GM19023 (cell line): ENCODE data around the gene JAG2.

Experiments
- ATAC-seq: cut with Tn5 transposase; IDR thresholded peaks from one replicate; pipeline ENCODE4 v1.9.1; 2021; ENCODE audit warnings: mild to moderate bottlenecking, moderate library complexity; ENCODE audit not compliant: unreplicated experiment

The JAG2 gene

DNA sequence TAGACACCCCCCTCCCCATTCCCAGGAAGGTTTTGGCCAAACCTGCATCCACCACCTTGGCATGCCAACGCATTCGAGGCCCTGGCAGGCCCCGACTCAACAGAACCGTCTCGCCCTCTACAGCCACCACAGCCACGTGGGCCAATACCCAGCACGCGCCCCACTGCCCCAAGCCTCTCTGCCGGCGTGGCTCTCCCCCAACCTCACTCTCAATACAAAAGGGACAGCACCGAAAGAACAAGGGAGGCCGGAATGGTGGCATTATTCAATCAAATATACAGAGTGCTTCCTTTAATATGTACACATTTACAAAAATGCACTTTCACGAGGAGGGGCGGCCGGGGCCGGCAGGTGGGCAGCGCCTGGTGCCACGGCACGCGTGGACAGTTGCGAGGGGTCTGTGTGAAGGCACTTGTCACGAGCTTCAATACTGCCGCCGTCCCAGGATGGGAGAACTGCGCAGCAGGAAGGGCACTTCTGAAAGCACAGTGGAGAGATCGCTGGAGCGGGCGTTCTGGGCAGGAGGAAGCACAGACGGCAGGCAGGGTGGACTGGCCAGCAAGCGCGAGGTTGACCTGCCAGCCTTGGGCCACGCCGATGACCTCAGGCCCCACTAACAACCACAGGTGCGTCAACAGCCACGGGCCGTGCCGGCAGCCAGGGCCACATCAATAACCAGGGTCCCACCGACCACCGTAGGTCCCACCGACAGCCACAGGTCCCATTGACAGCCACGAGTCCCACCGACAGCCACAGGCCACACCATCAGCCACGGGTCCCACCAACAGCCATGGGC, 26.9 kb downstream of the JAG2 start:
- no peak for ATAC-seq

- no peak for ATAC-seq
Observed at GRCh38 chr14:105141026-105141425, 27.6 kb downstream of the JAG2 start.

DNA sequence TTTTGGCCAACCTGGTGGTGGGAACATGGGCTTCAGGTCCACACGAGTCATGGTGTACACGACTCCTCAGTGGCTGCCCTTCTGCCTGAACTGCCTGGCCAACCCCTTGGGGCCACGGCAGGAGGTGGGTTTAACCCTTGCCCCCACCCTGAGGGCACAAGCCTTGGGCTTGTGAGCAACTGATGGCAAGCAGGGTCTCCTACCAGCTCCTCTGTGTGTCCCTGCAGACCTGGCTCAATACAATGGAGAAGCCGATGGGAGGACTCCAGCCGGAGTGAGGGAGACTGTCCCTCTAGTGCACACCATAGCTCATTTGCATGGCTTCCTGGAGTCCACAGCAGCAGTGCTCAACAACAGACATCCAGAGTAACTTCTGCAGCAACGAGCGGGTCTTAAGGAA, 28.0 kb downstream of the JAG2 start:
- ATAC-seq, result no peak

- ATAC-seq, result no peak
Observed at GRCh38 chr14:105139831-105140239, 28.7 kb downstream of the JAG2 start.

DNA sequence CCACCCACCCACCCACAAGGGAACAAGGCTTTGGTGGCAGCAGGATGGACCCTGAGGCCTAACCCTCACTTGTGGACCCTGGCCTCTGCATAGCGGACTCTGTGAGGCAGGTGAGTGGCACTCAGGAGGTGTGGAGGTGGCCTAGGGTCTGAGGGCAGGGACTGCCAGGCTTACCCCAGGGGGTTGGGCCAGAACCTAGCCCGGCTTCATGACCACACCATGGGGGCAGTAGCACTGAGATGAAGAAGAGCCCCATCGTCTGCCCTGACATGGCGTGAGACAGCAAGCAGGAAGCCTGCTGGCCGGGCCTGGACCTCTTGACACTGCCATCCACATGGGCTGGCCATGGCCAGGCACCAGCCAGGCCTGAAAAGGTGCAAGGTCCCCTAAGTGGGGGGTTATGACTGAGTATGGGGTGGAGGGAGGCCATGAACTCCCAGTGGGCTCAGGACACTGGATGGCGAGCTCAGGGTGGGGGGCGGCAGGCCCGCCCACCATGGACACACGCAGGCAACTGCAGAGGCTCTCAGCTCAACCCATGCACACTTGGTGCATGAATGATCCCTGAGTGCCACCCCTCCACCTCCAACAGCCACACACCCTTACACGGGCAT, 29.3 kb downstream of the JAG2 start:
- ATAC-seq, result no peak

DNA sequence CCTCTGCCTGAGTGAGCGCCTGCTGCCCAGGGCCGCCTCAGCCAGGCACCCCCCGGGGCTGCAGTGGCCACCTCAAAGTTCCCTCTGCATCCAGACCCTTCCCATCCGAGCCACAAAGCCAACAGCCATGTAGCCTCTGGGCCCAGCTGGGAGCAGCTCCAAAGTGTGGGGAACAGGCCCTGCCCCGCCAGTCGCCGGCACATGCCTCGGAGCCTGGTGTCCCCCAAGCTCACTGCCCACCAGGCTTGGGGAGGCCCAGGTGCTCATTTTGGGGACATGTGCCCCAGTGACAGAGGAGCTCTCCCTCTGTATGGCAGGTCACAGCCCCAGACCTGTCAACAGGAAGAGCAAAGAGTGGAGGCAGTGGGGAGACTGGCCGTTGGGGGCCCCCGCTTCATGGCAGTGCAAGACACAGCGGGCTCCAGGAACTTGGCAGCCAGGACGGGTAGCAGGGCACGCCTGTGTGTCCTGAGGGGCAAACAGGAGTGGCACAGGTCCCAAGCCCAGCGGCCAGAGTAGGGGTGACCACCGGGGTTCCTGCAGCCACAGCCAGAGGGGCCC, 29.9 kb downstream of the JAG2 start:
- no peak for ATAC-seq

- ATAC-seq, result no peak
Observed at GRCh38 chr14:105138021-105138541, 30.5 kb downstream of the JAG2 start.

- no peak for ATAC-seq
Observed at GRCh38 chr14:105137481-105138020, 31.0 kb downstream of the JAG2 start.

GRCh38 chr14:105136401-105137322, 31.9 kb downstream of the JAG2 start:
- no peak for ATAC-seq

DNA sequence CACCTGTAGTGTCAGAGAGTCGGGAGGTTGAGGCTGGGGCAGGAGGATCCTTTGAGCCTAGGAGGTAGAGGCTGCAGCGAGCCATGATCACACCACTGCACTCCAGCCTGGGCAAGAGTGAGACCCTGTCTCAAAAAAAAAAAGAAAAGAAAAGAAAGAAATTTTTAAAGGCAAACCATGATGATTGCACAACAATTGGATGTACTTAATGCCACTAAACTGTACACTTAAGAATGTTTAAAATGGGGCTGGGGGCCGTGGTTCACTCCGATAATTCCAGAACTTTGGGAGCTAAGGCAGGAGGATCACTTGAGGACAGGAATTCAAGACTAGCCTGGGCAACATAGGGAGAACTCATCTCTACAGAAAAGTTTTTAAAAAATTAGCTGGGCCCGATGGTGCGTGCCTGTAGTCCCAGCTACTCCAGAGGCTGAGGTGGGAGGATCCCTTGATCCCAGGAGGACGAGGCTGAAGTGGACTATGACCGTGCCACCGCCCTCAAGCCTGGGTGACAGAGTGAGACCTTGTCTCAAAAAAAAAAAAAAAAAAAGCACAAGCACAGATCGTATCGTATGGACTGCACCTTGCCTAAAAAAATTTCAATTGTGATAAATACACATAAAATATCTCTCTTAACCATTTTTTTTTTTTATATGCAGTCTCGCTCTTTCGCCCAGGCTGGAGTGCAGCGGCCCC, 32.7 kb downstream of the JAG2 start:
- no peak for ATAC-seq

GRCh38 chr14:105132921-105133654, 35.5 kb downstream of the JAG2 start:
- ATAC-seq, result no peak

GRCh38 chr14:105131241-105131640, 37.3 kb downstream of the JAG2 start:
- ATAC-seq, result no peak

- no peak for ATAC-seq
Observed at GRCh38 chr14:105128059-105128458, 40.5 kb downstream of the JAG2 start.

- no peak for ATAC-seq
Observed at GRCh38 chr14:105126981-105127329, 41.6 kb downstream of the JAG2 start.

DNA sequence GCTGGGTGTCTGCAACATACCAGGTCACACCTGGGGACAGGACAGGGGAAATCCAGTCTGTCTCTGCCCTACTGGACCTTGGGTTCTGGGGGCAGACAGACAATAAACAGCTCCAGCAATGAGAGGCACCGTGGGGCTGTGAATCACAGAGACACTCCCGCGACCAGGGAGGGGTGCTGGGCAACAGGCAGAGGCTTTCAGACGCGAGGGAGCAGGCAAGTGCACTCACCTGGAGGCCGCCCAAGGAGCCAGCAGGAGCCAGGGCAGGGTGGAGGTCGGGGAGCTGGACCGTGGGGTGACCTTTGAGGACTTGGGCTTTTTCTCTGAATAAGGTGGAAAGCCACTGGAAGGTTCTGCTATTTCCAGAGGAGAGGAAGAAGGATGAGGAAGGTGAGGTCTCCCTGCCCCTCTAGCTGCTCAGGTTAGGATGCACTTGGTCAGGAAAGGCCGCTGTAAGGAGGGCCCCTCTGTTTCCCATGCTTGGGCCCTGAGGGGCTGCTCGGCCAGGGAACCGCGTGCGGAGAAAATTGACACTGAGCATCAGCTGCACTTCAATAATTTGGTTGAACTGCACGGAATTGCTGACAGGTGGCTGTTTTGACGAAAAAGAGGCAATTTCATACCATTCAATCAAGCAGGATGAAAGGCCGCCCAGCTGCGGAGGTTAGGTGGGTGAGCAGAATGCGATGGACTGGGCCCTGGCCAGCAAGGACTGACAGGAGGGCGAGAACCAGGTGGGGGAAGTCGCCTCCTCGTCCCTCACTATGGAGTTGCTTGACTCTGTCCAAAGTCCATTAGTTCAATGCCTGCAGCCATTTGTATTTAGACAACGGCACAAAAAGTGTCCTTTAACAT, 42.2 kb downstream of the JAG2 start:
- no peak for ATAC-seq

DNA sequence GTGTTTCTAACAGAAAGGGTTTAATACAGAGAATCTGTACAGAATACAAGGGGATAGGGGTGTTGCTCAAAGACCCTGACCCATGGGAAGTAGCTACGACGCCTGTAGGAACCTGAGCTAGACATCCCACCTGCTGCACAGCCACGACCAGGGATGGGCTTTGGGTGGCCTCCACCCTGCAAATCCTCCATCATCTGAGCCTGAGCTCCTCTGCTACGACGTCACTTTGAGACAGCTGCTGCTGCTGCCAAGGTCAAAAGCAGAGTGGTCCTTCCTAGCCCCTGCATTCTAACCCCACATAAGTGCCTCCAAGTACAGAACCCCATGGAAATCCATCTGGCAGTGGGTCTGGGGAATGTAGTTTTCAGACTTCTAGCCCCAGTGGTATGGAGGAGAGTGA, 43.8 kb downstream of the JAG2 start:
- ATAC-seq, result no peak

DNA sequence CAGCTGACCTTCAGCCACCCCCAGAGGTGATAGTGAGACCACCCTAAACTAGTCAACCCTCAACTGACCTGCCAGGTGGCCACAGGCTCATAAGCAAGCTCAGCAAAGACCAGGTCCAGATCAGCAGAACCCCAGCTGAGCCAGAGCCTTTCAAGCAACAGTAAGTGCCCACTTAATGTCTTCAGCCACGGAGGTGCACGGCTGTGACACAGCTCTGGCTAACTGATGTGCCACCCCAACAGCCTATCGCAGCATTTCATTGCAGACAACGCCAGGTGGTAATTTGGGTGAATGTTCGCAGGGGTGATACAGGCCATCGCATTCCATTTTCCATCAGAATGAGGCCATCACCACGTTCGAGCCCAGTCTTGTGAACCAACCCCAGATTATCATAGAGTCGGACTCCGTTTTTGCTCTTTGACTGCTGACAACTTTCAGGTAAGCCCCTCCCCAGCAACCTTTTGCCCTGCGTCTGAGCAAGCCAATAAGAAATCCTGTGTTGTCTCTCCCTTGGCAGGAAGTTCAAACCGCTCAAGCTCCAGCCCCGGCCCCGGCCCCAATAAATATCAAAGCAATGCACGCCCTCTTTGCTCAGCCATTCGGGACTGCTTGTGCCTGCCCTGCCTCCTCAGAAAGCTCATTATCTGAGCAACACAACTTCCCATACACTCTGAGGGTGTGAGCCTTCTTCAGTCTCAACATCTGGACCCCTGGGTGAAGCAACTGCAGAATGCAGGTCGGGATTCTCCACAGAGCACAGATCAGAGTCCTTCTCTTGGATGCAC, 44.4 kb downstream of the JAG2 start:
- ATAC-seq, result no peak
